ENCODE measurements around the gene BCL2.

BCL2 gene

GRCh38 chr18:63284827-63285733, 34.5 kb downstream of the BCL2 start:
- DNase-seq: no peak

- no peak for DNase-seq
Measured at GRCh38 chr18:63284173-63284799, 35.3 kb downstream of the BCL2 start.

GRCh38 chr18:63283305-63284094, 36.1 kb downstream of the BCL2 start:
- DNase-seq: no peak

GRCh38 chr18:63282793-63283192, 36.8 kb downstream of the BCL2 start:
- no peak for DNase-seq

GRCh38 chr18:63273222-63273927, 46.2 kb downstream of the BCL2 start:
- no peak for DNase-seq

- DNase-seq: no peak
Measured at GRCh38 chr18:63272638-63273037, 46.9 kb downstream of the BCL2 start.

- no peak for DNase-seq
Measured at GRCh38 chr18:63271881-63272299, 47.7 kb downstream of the BCL2 start.

GRCh38 chr18:63271148-63271547, 48.4 kb downstream of the BCL2 start:
- DNase-seq: no peak

GRCh38 chr18:63267975-63268721, 51.4 kb downstream of the BCL2 start:
- no peak for DNase-seq

- no peak for DNase-seq
Measured at GRCh38 chr18:63266888-63267790, 52.4 kb downstream of the BCL2 start.

- no peak for DNase-seq
Measured at GRCh38 chr18:63265326-63265725, 54.2 kb downstream of the BCL2 start.

- DNase-seq: peak; percentile 89
Measured at GRCh38 chr18:63264871-63265270, 54.7 kb downstream of the BCL2 start.

- no peak for DNase-seq
Measured at GRCh38 chr18:63263444-63263843, 56.1 kb downstream of the BCL2 start.

GRCh38 chr18:63262369-63263335, 56.9 kb downstream of the BCL2 start:
- no peak for DNase-seq

- DNase-seq: no peak
Measured at GRCh38 chr18:63261029-63261428, 58.5 kb downstream of the BCL2 start.

- DNase-seq: no peak
Measured at GRCh38 chr18:63260380-63260754, 59.2 kb downstream of the BCL2 start.

- DNase-seq: no peak
Measured at GRCh38 chr18:63259567-63260379, 59.8 kb downstream of the BCL2 start.

GRCh38 chr18:63258749-63259566, 60.6 kb downstream of the BCL2 start:
- DNase-seq: peak; percentile 79

Measured in COR-L47 (cell line).